Measurements from ENCODE around the gene SH3BP2. TPM values are rescaled to one million over a fixed set of nuclear protein-coding genes. Genes with fewer than 3 reads are reported as not detected.
"Not testable (repeated sequence)": the region's sequence is repeated elsewhere in the genome, so short reads cannot be mapped to it uniquely, and the experiment has no call there.

The SH3BP2 gene
- total RNA-seq, 2 experiments from 2014 or later, result 69.3 to 78.2 TPM

DNA sequence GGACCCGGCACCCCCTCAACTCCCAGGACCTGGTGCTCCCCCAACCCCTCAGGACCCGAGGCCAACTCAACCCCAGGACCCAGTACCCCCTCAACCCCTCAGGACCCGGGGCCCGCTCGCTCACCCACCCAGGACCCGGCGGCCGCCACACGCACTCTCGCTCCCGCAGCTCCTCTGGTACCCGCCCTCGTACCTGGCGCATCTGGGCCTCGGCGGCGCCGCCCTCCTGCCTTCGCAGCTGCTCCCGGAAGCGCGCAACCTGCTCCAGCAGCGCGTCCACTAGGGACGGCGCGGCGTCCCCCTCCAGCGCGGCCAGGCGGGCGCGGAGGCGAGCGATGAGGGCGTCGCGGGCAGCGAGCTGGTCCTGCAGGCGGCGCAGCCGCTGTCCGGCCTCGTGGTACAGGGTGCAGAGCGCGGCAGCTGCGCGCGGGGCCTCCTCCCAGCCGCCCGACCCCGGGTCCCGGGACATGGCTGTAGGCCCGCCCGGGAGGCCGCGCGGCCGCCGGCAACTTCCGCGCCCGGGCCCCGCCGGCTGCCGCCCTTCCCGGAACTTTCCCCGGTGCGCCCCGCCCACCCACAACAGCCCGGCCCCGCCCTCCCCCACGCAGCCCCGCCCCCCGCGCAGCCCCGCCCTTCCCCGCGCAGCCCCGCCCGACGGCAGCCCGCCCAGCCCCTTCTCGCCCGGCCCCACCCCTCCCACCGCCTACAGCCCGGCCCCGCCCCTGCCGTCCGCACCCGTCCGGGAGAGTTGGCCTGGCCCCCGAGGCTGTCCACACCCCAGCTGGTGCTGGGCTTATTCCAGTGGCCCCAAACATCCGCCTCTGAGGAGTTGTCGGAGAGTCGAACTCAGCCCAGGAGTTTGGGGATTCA is 36.8 kb upstream of the SH3BP2 start, which contains the start of gene TNIP2:
TSS of gene TNIP2 (minus strand) at position 516 of the 870 bp plus-strand sequence. CDS start at position 469, 47 bp downstream.
- Mint-ChIP-seq H3K4me1 (peaks cover 31% of the 10 kb centered on the region), H3K9me3 (no peaks in the 10 kb centered on the region), H3K4me3 (peak within 1 kb of the TSS; percentile 74), H3K27ac (peak within 1 kb of the TSS; percentile 79), H3K27me3 (no peaks in the 10 kb centered on the region), H3K36me3 (ENCODE audit: low read depth) (peaks cover 7% of the 10 kb centered on the region)
- CTCF ChIA-PET, result interaction anchor here (1.1 to 1.9 kb wide), 4 partner anchors 10 to 198 kb away, joined by 3 to 11 read pairs (median 4); no protein-coding TSS in a partner anchor
- peak; percentile 75 for DNase-seq
- POLR2A ChIA-PET, result interaction anchor here (0.6 to 0.7 kb wide), 2 partner anchors 18 to 30 kb away, joined by 3 to 4 read pairs; no protein-coding TSS in a partner anchor

DNA sequence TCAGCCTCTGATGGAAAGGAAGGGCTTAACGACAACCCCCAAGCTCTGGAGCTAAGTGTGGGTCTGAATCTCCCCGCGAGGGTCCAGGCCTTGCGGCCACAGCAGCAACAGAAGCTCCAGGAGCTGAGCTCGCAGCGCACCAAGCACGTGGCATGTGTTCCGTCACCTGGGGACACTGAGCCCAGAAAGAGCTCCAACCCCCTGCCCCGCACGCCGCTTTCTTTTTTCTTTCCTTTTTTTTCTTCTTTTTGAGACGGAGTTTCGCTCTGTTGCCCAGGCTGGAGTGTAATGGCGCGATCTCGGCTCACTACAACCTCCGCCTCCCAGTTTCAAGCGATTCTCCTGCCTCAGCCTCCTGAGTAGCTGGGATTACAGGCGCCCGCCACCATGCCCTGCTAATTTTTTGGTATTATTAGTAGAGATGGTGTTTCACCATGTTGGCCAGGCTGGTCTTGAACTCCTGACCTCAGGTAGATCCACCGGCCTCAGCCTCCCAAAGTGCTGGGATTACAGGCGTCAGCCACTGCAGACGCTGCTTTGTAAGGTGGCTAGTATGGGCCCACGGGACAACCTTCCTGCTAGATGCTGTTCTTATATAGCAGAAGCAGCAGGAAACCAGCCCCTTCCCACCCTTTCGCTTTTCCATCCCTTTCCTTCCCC is 36.1 kb upstream of the SH3BP2 start:
- no peak for DNase-seq
- Mint-ChIP-seq H3K4me1 (peaks cover 31% of the 10 kb centered on the region), H3K4me3 (peak overlapping the region; percentile 72), H3K9me3 (no peaks in the 10 kb centered on the region), H3K36me3 (ENCODE audit: low read depth) (peaks cover 7% of the 10 kb centered on the region), H3K27ac (peak overlapping the region; percentile 72), H3K27me3 (no peaks in the 10 kb centered on the region)
- CTCF ChIA-PET, result interaction anchor here (1.1 to 1.9 kb wide), 4 partner anchors 10 to 197 kb away, joined by 3 to 11 read pairs (median 4); no protein-coding TSS in a partner anchor
- POLR2A ChIA-PET, result no interaction called here

DNA sequence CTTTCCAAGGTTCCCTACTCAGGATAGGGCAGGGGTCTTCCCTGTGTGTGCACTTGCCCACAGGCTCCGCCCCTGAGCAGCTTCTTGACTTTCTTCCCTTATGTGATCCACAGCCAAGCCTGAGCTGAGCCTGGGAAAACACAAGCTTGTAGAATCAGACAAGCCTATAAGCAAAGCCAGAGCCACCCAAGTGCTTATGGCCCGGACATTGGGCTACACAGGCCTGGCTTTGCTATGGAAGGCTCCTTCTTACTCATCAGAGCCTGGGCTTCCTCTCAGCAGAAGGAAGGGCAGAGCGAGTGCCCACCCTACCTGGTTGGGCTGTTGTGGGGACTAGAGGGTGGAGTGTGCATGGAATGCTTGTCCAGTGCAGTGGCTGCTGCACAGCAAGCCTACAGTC is 35.5 kb upstream of the SH3BP2 start:
- peaks cover 31% of the 10 kb centered on the region for H3K4me1 Mint-ChIP-seq
- H3K27me3 Mint-ChIP-seq, result no peaks in the 10 kb centered on the region
- no peak overlapping the region for H3K27ac Mint-ChIP-seq
- peak overlapping the region; percentile 53 for H3K4me3 Mint-ChIP-seq
- ChIA-PET CTCF (interaction anchor here (1.6 kb wide), 1 partner anchor 178 kb away, joined by 3 read pairs; no protein-coding TSS in a partner anchor), POLR2A (no interaction called here)
- no peaks in the 10 kb centered on the region for H3K9me3 Mint-ChIP-seq
- H3K36me3 Mint-ChIP-seq (ENCODE audit: low read depth), result peaks cover 6% of the 10 kb centered on the region
- DNase-seq, result no peak

DNA sequence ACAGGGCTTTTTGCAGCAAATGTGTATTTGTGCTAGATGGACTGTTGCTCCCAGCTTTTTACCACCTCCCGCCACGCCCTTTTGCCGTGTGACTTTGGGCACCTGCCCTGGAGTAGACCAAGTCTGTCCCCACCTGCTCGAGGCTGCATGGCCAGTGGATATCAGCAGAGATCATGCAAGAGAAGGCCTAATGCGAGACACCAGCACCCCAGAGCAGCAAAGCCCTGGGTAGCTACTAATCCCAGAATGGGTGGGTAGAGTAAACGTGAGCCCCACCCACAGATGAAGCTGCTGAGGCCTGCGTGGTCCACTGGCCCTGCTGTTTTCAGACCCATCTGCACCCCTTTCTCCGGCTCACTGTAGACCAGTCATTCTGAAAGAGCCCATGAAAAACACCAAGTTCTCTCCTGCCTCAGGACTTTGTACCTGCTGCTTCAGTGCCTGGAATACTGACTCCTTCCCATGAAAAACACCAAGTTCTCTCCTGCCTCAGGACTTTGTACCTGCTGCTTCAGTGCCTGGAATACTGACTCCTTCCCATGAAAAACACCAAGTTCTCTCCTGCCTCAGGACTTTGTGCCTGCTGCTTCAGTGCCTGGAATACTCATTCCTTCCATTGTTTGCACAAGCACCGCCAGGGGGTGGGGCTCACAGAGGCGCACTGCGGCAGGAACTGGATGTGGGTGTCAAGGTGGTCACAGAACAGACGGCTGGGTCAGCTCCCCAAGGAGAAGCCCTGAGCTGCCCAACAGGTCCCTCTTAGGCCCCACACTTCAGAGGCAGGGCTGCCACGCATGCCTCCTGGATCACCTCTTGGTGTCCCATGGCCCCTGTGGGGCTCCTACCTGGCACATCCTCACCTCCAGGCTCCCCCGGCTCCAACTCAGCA is 31.6 kb upstream of the SH3BP2 start:
- POLR2A ChIA-PET, result no interaction called here
- H3K9me3 Mint-ChIP-seq, result no peaks in the 10 kb centered on the region
- H3K36me3 Mint-ChIP-seq (ENCODE audit: low read depth), result no peaks in the 10 kb centered on the region
- H3K27ac Mint-ChIP-seq, result no peak overlapping the region
- CTCF ChIA-PET, result interaction anchor here (0.8 to 1.5 kb wide), 4 partner anchors 15 to 201 kb away, joined by 3 to 5 read pairs (median 3); no protein-coding TSS in a partner anchor
- no peak overlapping the region for H3K4me3 Mint-ChIP-seq
- DNase-seq, result no peak
- peaks cover 21% of the 10 kb centered on the region for H3K4me1 Mint-ChIP-seq
- no peaks in the 10 kb centered on the region for H3K27me3 Mint-ChIP-seq

DNA sequence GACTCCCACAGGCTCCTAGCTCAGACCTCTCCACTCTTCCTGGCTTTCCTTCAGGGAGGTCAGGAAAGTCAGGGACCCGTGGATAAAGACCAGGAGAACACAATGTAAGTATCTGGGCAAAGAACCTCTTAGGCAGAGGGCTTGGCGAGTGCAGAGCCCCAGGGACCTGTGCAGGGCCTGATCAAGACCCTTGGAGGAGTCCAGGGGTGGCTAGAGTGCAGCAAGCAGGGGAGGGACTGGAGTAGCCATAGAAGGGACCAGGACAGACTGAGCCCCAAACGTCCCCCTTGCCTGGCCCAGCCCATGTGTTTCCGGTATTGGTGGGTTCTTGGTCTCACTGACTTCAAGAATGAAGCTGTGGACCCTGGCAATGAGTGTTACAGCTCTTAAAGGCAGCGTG is 30.8 kb upstream of the SH3BP2 start:
- POLR2A ChIA-PET, result no interaction called here
- no peak overlapping the region for H3K27ac Mint-ChIP-seq
- H3K9me3 Mint-ChIP-seq, result no peaks in the 10 kb centered on the region
- CTCF ChIA-PET, result interaction anchor here (0.9 to 1.3 kb wide), 5 partner anchors 10 to 202 kb away, joined by 3 to 4 read pairs (median 3); partner anchors contain the start of gene GRK4
- H3K4me1 Mint-ChIP-seq, result peaks cover 16% of the 10 kb centered on the region
- no peak overlapping the region for H3K4me3 Mint-ChIP-seq
- no peak for DNase-seq
- H3K27me3 Mint-ChIP-seq, result no peaks in the 10 kb centered on the region
- no peaks in the 10 kb centered on the region for H3K36me3 Mint-ChIP-seq (ENCODE audit: low read depth)

DNA sequence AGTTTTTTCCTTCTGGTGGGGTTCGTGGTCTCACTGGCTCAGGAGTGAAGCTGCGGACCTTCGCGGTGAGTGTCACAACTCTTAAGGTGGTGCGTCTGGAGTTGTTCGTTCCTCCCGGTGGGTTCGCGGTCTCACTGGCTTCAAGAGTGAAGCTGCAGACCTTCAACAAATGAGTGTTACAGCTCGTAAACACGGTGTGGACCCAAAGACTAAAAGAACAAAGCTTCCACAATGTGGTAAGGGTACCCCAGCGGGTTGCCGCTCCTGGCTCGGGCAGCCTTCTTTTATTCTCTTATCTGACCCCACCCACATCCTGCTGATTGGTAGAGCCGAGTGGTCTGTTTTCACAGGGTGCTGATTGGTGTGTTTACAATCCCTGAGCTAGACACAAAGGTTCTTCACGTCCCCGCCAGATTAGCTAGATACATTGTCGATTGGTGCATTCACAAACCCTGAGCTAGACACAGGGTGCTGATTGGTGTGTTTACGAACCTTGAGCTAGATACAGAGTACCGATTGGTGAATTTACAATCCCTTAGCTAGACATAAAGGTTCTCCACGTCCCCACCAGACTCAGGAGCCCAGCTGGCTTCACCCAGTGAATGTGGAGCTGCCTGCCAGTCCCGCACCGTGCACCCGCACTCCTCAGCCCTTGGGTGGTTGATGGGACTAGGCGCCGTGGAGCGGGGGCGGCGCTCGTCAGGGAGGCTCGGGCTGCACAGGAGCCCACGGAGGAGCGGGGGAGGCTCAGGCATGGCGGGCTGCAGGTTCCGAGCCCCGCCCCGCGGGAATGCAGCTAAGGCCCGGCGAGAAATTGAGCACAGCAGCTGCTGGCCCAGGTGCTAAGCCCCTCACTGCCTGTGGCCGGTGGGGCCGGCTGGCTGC is 30.2 kb upstream of the SH3BP2 start:
- H3K27me3 Mint-ChIP-seq; H3K27ac Mint-ChIP-seq; H3K36me3 Mint-ChIP-seq (ENCODE audit: low read depth); DNase-seq; H3K9me3 Mint-ChIP-seq; POLR2A ChIA-PET: not testable (repeated sequence)
- peaks cover 14% of the 10 kb centered on the region for H3K4me1 Mint-ChIP-seq
- CTCF ChIA-PET, result interaction anchor here (0.6 to 2.6 kb wide), 23 partner anchors 11 to 344 kb away, joined by 3 to 16 read pairs (median 4); partner anchors contain the start of genes CFAP99, GRK4 and NOP14
- peak overlapping the region; percentile 13 for H3K4me3 Mint-ChIP-seq

DNA sequence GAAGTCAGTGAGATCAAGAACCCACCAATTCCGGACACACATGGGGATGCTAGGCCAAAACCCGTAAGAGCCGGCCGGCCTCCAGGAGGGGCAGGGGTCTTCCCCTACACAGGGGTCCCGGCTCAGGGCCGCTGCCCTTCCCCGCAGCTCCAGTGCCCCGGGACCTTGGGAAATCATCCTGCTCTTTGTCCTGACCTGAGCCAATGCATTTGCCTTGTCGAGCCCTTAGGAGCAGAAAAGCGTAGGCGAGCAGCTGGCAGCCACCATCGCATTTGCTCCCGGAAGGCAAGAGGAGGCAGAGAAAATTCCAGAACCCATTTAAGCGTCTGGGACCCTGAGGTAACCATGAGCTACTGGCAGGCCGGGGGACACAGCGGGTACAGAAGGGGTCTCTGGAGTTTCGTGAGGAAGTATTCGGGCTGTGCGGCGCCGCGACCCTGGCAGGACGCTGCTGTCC is 29.3 kb upstream of the SH3BP2 start:
- H3K9me3 Mint-ChIP-seq, result no peaks in the 10 kb centered on the region

DNA sequence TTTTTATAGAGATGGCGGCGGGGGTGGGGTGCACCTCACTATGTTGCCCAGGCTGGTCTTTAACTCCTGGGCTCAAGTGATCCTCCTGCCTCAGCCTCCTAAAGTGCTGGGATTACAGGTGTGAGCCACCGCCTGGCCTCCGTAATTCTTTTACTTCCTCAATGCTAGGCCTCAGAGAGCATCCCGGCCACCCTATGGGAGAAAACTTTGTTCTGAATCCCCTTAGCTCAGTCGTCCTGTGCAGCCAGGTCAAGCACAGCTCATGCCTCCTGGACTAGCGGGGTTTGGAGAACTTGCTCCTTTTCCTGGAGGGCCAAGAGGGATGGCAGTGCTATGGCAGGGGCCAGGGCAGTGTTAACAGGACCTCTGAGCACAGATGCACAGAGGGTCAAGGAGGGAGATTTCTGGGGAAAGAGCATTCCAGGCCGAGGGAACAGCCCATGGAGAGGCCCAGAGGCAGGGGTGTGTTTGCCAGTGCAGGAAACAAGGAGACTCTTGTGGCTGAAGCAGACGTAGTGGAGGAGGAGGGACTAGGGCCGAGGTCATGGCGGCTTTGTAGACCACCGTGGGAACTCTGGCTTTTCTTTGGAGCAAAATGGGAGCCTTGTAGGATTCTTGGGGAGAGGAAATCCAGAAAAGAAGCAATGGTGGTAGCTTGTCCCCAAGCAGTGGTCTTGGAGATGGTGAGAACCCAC is 26.9 kb upstream of the SH3BP2 start:
- POLR2A ChIA-PET, result no interaction called here

More for the DNA sequence above, 29.3 kb upstream of the SH3BP2 start:
- ChIA-PET POLR2A (no interaction called here), CTCF (interaction anchor here (0.6 to 3.3 kb wide), 28 partner anchors 10 to 345 kb away, joined by 3 to 16 read pairs (median 3); partner anchors contain the start of genes CFAP99, GRK4 and NOP14)
- H3K4me3 Mint-ChIP-seq, result peak overlapping the region; percentile 40
- H3K27ac Mint-ChIP-seq, result no peak overlapping the region
- no peak for DNase-seq
- no peaks in the 10 kb centered on the region for H3K27me3 Mint-ChIP-seq
- no peaks in the 10 kb centered on the region for H3K36me3 Mint-ChIP-seq (ENCODE audit: low read depth)
- H3K4me1 Mint-ChIP-seq, result peaks cover 14% of the 10 kb centered on the region

DNA sequence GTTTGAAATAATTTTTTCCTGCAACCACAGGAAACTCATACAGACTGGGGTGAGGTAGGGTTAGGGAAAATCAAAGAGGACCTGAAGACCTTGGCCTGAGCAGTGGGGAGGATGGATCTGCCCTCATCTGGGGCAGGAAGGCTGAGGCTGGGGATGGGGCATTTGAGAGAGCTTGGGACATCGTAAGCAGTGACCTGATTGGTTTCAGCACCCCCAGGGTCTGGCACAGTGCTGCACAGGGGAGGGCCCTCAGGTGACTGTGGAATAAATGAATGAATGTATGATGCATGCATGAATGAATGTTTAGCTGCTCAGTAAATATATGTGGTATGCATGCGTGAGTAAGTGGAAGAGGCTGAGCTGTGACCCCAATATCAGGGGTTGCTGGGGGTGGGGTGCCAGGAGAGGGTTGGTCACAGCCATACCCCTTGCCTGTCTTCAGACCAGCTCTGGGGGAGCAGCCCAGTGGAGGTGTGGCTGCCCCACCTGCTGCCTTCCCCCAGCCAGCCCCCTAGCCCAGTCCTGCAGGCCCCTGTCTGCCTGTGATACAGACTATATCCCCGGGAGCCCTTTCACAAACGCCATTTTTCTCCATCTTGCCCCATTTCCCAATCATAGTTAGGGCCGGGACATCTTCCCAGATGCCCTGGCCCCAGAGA is 25.7 kb upstream of the SH3BP2 start:
- H3K27me3 Mint-ChIP-seq, result no peaks in the 10 kb centered on the region
- H3K9me3 Mint-ChIP-seq, result peaks cover 5% of the 10 kb centered on the region
- H3K36me3 Mint-ChIP-seq (ENCODE audit: low read depth), result no peaks in the 10 kb centered on the region
- no peak overlapping the region for H3K4me3 Mint-ChIP-seq
- H3K27ac Mint-ChIP-seq, result no peak overlapping the region
- no peak for DNase-seq
- CTCF ChIA-PET, result interaction anchor here (0.6 to 1.6 kb wide), 2 partner anchors 9 to 15 kb away, joined by 3 to 4 read pairs; no protein-coding TSS in a partner anchor
- H3K4me1 Mint-ChIP-seq, result peaks cover 34% of the 10 kb centered on the region
- POLR2A ChIA-PET, result no interaction called here

More for the DNA sequence above, 26.9 kb upstream of the SH3BP2 start:
- Mint-ChIP-seq H3K27ac (no peak overlapping the region), H3K27me3 (no peaks in the 10 kb centered on the region), H3K4me3 (no peak overlapping the region), H3K4me1 (peaks cover 27% of the 10 kb centered on the region), H3K36me3 (ENCODE audit: low read depth) (no peaks in the 10 kb centered on the region), H3K9me3 (peaks cover 5% of the 10 kb centered on the region)
- no peak for DNase-seq
- CTCF ChIA-PET, result interaction anchor here (0.6 to 3.3 kb wide), 4 partner anchors 15 to 189 kb away, joined by 3 to 14 read pairs (median 3); no protein-coding TSS in a partner anchor

DNA sequence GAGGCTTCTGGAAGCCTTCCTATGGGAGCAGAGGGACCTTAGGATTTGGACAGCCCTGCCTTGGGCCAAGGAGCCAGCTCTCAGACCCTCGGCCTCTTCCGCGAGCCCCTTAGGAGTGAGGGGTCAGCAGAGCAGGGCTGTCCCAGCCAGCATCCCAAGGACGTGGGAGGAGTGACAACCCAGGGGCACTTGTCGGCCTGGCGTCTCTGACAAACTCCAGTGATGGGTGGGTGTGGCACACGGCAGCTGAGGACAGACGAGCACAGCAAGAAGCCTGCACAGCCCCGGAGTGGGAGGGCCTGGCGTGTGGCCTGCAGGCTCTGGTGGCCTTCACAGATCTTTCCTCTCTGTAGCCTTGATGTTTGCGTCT is 25.2 kb upstream of the SH3BP2 start:
- H3K9me3 Mint-ChIP-seq, result peaks cover 5% of the 10 kb centered on the region
- CTCF ChIA-PET, result interaction anchor here (1.6 kb wide), 1 partner anchor 14 kb away, joined by 4 read pairs; no protein-coding TSS in a partner anchor
- H3K36me3 Mint-ChIP-seq (ENCODE audit: low read depth), result no peaks in the 10 kb centered on the region
- H3K27ac Mint-ChIP-seq, result no peak overlapping the region
- peaks cover 34% of the 10 kb centered on the region for H3K4me1 Mint-ChIP-seq
- POLR2A ChIA-PET, result no interaction called here
- no peak for DNase-seq
- no peaks in the 10 kb centered on the region for H3K27me3 Mint-ChIP-seq
- no peak overlapping the region for H3K4me3 Mint-ChIP-seq
